ENCODE measurements around the gene TRHDE.
"Not testable (repeated sequence)": the region's sequence is repeated elsewhere in the genome, so short reads cannot be mapped to it uniquely, and the experiment has no call there.

The TRHDE gene

GRCh38 chr12:72476301-72476700 lies 204.1 kb downstream of the TRHDE start:
- no peak overlapping the region for H3K27ac Mint-ChIP-seq
- no peaks in the 10 kb centered on the region for H3K36me3 Mint-ChIP-seq
- H3K4me1 Mint-ChIP-seq: no peaks in the 10 kb centered on the region
- no peaks in the 10 kb centered on the region for H3K27me3 Mint-ChIP-seq
- H3K9me3 Mint-ChIP-seq: no peaks in the 10 kb centered on the region
- H3K4me3 Mint-ChIP-seq: no peak overlapping the region

DNA sequence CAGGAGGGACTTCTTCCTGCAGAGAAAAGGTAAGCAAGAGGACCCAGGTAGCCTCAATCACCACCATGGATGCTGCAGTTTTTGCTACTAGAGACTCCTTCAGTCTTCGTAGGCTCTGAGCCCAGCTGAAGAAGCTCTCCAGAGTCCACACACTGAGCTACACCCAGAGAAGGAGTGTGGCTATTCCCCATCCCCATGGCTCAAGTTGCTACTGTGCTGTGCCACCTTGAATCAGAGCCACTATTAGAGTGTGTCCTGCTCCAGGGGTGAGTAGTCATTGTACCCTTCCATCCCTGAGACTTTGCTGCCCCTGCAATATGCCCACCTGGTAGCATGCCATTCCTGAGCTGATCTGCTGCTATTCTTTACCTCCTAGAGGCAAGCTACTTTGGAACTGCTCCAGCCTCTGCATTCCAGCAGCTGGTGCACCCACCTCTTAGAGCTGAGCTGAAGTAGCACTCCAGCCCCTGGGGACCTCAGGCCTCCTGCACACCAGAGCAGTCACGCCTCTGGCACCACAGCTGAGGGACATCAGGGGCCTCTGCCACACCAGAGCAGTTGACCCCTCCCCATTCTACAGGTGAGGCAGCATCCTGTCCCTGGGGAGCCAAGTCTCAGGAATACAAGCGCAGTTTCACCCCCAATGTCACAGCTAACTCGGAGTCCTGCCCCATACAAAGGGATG lies 213.0 kb downstream of the TRHDE start:
- H3K4me3 Mint-ChIP-seq: no peak overlapping the region
- no peaks in the 10 kb centered on the region for H3K36me3 Mint-ChIP-seq
- H3K27ac Mint-ChIP-seq: no peak overlapping the region

DNA sequence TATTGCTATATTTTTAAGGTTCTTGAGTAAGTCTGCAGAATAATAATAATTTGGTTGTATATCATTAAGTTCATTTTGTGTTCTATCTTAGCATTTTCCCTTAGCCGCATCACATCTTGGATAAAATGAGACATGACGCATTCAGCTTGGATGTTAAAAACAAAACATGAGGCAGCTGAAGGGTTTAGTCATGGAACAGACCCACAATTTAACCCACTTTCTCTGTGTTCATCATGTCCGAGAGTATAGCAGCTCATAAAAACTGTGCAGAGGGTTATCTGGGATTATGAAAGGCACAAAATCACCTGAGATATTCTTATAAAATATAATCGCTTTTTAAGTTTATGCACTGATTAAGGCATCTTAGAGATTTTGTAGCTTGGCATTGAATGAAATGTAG lies 219.3 kb downstream of the TRHDE start:
- peaks cover 18% of the 10 kb centered on the region for H3K9me3 Mint-ChIP-seq
- no peaks in the 10 kb centered on the region for H3K4me1 Mint-ChIP-seq
- no peak overlapping the region for H3K4me3 Mint-ChIP-seq
- H3K27me3 Mint-ChIP-seq: no peaks in the 10 kb centered on the region
- H3K27ac Mint-ChIP-seq: no peak overlapping the region
- H3K36me3 Mint-ChIP-seq: no peaks in the 10 kb centered on the region

More for the DNA sequence above, 213.0 kb downstream of the TRHDE start:
- peaks cover 14% of the 10 kb centered on the region for H3K9me3 Mint-ChIP-seq
- no peaks in the 10 kb centered on the region for H3K4me1 Mint-ChIP-seq
- H3K27me3 Mint-ChIP-seq: no peaks in the 10 kb centered on the region

DNA sequence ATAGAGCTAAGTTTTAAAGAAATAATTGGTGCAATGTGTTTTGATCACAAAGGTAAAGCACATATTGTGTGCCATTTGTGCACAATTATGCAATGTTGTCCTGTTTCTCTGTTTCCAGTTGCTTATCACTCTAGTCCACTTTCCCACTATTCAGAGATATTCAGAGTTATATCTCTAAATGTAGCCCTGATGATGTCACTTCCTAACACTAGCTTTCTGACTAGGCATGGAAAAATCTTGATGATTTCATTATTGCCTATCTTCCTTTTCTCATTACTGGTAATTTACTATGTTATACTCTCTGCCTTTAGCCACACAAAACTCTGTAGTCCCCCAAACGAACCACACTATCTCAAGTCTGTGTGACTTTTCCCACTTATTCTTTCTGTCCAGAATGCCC lies 221.2 kb downstream of the TRHDE start:
- Mint-ChIP-seq H3K4me1 (no peaks in the 10 kb centered on the region), H3K9me3 (peaks cover 4% of the 10 kb centered on the region), H3K36me3 (no peaks in the 10 kb centered on the region), H3K27ac (no peak overlapping the region), H3K4me3 (no peak overlapping the region), H3K27me3 (no peaks in the 10 kb centered on the region)

DNA sequence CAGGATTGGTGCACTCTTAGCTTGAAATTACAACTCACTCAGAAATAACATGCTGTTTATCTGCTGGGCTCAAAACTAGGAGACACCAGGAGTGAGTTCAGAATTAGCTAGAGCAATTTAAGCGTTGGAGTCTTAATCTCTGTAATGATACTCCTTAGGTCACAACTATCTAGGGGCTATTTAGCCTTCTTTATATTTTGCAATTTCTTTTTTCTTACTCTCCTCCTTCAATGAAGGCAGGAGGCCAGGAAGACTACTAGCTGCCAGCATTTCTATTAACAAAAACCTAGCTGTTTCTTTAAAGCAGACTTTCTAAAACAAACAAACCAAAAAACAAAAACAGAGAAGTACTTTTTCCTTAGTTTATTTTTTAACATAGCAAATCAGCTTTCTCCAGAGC lies 226.2 kb downstream of the TRHDE start:
- peaks cover 4% of the 10 kb centered on the region for H3K9me3 Mint-ChIP-seq
- no peaks in the 10 kb centered on the region for H3K27me3 Mint-ChIP-seq
- no peak overlapping the region for H3K4me3 Mint-ChIP-seq
- H3K36me3 Mint-ChIP-seq: no peaks in the 10 kb centered on the region
- no peaks in the 10 kb centered on the region for H3K4me1 Mint-ChIP-seq
- H3K27ac Mint-ChIP-seq: no peak overlapping the region

GRCh38 chr12:72499244-72499643 lies 227.1 kb downstream of the TRHDE start:
- Mint-ChIP-seq H3K27me3 (no peaks in the 10 kb centered on the region), H3K4me3 (no peak overlapping the region), H3K9me3 (peaks cover 4% of the 10 kb centered on the region), H3K4me1 (no peaks in the 10 kb centered on the region), H3K27ac (no peak overlapping the region), H3K36me3 (no peaks in the 10 kb centered on the region)

DNA sequence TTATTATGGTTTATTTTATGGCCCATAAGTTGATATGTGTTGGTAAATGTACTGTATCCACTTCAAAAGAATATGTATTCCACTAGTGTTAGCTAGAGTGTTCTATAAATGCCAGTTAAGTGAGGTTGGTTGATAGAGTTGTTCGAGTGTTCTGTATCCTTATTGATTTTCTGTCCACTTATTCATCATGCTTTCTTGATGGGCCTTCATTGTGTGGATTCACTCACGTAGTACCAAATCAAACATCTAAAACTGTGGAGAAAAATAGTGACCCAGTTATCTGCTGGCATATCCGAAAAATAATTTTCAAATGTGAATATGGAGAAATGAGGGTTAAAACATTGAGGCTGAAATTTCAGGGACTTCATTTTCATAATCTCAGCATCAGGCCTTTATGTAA lies 230.4 kb downstream of the TRHDE start:
- no peaks in the 10 kb centered on the region for H3K36me3 Mint-ChIP-seq
- H3K4me1 Mint-ChIP-seq: no peaks in the 10 kb centered on the region

DNA sequence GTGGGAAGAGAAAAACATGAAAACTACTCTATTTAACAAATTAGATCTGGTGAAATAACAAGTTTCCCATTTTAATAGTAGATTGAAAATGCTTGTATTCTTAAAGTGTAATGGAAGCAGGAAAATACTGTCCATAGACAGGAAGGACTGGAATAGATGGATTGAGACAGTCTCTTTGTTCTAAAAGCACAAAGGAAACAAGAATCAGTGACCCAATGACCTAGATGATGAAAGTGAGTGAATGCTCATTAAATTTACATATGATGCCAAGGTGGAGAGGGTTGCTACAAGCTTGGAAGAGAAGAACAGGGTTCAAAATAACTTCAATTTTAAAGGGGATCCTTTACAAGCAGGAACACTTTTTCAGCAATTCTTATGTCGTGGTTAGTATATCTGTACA lies 233.1 kb downstream of the TRHDE start:
- Mint-ChIP-seq H3K27ac (no peak overlapping the region), H3K4me3 (no peak overlapping the region), H3K27me3 (no peaks in the 10 kb centered on the region), H3K4me1 (no peaks in the 10 kb centered on the region), H3K9me3 (peaks cover 5% of the 10 kb centered on the region), H3K36me3 (no peaks in the 10 kb centered on the region)

More for the DNA sequence above, 230.4 kb downstream of the TRHDE start:
- no peak overlapping the region for H3K4me3 Mint-ChIP-seq
- H3K9me3 Mint-ChIP-seq: peaks cover 5% of the 10 kb centered on the region
- H3K27me3 Mint-ChIP-seq: no peaks in the 10 kb centered on the region
- H3K27ac Mint-ChIP-seq: no peak overlapping the region

DNA sequence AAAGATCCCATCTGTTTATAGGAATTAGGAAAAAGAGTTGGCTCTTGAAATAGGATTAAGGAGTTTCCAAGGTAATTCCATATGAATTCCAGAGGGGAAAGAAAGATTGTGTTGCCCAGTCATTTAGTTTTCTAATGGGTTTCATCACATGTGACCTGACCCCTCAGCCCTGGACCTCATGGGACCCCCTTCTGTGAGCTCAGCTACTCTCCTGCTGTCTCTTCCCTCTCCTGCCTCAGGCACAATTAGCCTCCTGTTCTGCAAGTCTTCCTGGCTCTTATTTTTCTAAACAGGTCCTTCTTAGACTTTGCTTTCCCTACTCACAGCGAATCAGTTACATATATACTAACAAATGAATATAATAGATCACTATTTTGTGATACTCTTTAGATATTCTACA lies 237.7 kb downstream of the TRHDE start:
- Mint-ChIP-seq H3K27me3 (no peaks in the 10 kb centered on the region), H3K27ac (no peak overlapping the region), H3K4me3 (no peak overlapping the region), H3K36me3 (no peaks in the 10 kb centered on the region), H3K4me1 (no peaks in the 10 kb centered on the region), H3K9me3 (peaks cover 5% of the 10 kb centered on the region)

GRCh38 chr12:72510772-72511171 lies 238.6 kb downstream of the TRHDE start:
- Mint-ChIP-seq H3K27ac (no peak overlapping the region), H3K27me3 (no peaks in the 10 kb centered on the region), H3K36me3 (no peaks in the 10 kb centered on the region), H3K9me3 (peaks cover 5% of the 10 kb centered on the region), H3K4me3 (no peak overlapping the region), H3K4me1 (no peaks in the 10 kb centered on the region)

DNA sequence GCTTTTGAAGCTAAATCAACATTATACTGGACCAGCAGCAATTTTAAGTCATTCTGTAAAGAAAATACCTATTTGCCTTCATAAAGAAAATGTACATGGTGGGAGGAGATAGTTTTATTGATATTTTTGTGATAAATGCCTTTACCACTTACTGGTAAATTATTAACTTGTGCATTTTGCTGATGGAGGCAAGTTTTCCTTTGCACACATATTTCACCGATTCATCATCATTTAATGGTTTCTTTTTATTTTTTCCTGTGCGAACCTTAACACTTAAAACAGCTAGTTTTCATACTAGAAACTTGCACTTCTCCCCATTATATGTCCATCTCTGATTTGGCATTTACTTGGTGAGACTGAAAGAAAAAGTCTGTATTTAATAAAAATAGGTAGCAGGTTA lies 239.3 kb downstream of the TRHDE start:
- H3K4me1 Mint-ChIP-seq: no peaks in the 10 kb centered on the region
- H3K4me3 Mint-ChIP-seq: no peak overlapping the region
- H3K27ac Mint-ChIP-seq: no peak overlapping the region
- no peaks in the 10 kb centered on the region for H3K27me3 Mint-ChIP-seq
- peaks cover 5% of the 10 kb centered on the region for H3K9me3 Mint-ChIP-seq
- H3K36me3 Mint-ChIP-seq: no peaks in the 10 kb centered on the region

GRCh38 chr12:72511906-72512305 lies 239.7 kb downstream of the TRHDE start:
- H3K4me3 Mint-ChIP-seq: no peak overlapping the region
- no peak overlapping the region for H3K27ac Mint-ChIP-seq
- no peaks in the 10 kb centered on the region for H3K4me1 Mint-ChIP-seq
- no peaks in the 10 kb centered on the region for H3K27me3 Mint-ChIP-seq
- no peaks in the 10 kb centered on the region for H3K36me3 Mint-ChIP-seq
- H3K9me3 Mint-ChIP-seq: peaks cover 5% of the 10 kb centered on the region

GRCh38 chr12:72520044-72520678 lies 248.0 kb downstream of the TRHDE start:
- not testable (repeated sequence) for H3K9me3 Mint-ChIP-seq, H3K27me3 Mint-ChIP-seq, H3K36me3 Mint-ChIP-seq, H3K4me3 Mint-ChIP-seq, H3K27ac Mint-ChIP-seq, H3K4me1 Mint-ChIP-seq

- no peaks in the 10 kb centered on the region for H3K27me3 Mint-ChIP-seq
- H3K36me3 Mint-ChIP-seq: no peaks in the 10 kb centered on the region
- H3K4me3 Mint-ChIP-seq: no peak overlapping the region
- no peaks in the 10 kb centered on the region for H3K4me1 Mint-ChIP-seq
- H3K9me3 Mint-ChIP-seq: no peaks in the 10 kb centered on the region
- H3K27ac Mint-ChIP-seq: no peak overlapping the region
These were observed 249.2 kb downstream of the TRHDE start for GRCh38 chr12:72521326-72521725.

- H3K9me3 Mint-ChIP-seq: no peaks in the 10 kb centered on the region
- no peaks in the 10 kb centered on the region for H3K4me1 Mint-ChIP-seq
- no peaks in the 10 kb centered on the region for H3K27me3 Mint-ChIP-seq
- no peak overlapping the region for H3K4me3 Mint-ChIP-seq
- H3K27ac Mint-ChIP-seq: no peak overlapping the region
- H3K36me3 Mint-ChIP-seq: no peaks in the 10 kb centered on the region
These were observed 250.2 kb downstream of the TRHDE start for GRCh38 chr12:72522411-72522810.

- Mint-ChIP-seq H3K27me3 (no peaks in the 10 kb centered on the region), H3K36me3 (no peaks in the 10 kb centered on the region), H3K9me3 (no peaks in the 10 kb centered on the region), H3K27ac (no peak overlapping the region), H3K4me1 (no peaks in the 10 kb centered on the region), H3K4me3 (no peak overlapping the region)
These were observed 251.6 kb downstream of the TRHDE start for GRCh38 chr12:72523754-72524153.
